HEK293 (cell line): ENCODE measurements around the gene KANSL1L.

Experiments
- CTCF ChIA-PET: fragments of 350-600 bp; formaldehyde crosslinking; extraction: SDS; loops from one replicate; lab custom pipeline; 2021; ENCODE audit warnings: antibody characterized with exemption; lab: Yijun Ruan, JAX
- POLR2A ChIA-PET: fragments of 300-600 bp; formaldehyde crosslinking; extraction: SDS; loops from one replicate; lab custom pipeline; 2020; ENCODE audit warnings: antibody characterized with exemption, inconsistent platforms; lab: Yijun Ruan, JAX
- H3K27ac ChIP-seq: fragments of 200-500 bp; sonication (Bioruptor generic); 2 replicates; pipeline ENCODE4 v1.5.1; 2014; ENCODE audit warnings: low read depth, low read length, control low read depth, inconsistent platforms; ENCODE audit errors: extremely low read depth
- H3K36me3 ChIP-seq, 2 experiments: fragments of 200-500 bp in 1 of 2; sonication (Bioruptor generic) in 1 of 2; 1 replicate in 1 of 2; 2 replicates in 1 of 2; pipeline ENCODE4 v1.5.1; 2014 to 2017; ENCODE audit warnings: inconsistent platforms in 2 of 2, low read length in 2 of 2; ENCODE audit not compliant: control insufficient read depth in 2 of 2, insufficient read depth in 1 of 2
- H3K4me1 ChIP-seq: fragments of 200-500 bp; sonication (Bioruptor generic); 2 replicates; pipeline ENCODE4 v1.5.1; 2014; ENCODE audit warnings: mild to moderate bottlenecking, low read length, inconsistent platforms; ENCODE audit not compliant: control insufficient read depth, insufficient read depth
- H3K4me3 ChIP-seq: 2 replicates; pipeline ENCODE4 v1.5.1; 2011; ENCODE audit warnings: low read depth, mild to moderate bottlenecking, control low read depth, low read length, moderate library complexity
- H3K9me3 ChIP-seq: fragments of 200-500 bp; sonication (Bioruptor generic); 2 replicates; pipeline ENCODE4 v1.5.1; 2014; ENCODE audit warnings: low read depth, low read length, inconsistent platforms; ENCODE audit not compliant: control insufficient read depth, insufficient read depth
- GFI1B ChIP-seq: fragments of 450-650 bp; formaldehyde crosslinking; IDR thresholded peaks from 2 replicates; pipeline ENCODE4 v1.5.1; 2016; ENCODE audit warnings: missing biosample characterization, missing genetic modification characterization
- GLIS2 ChIP-seq: fragments of 450-650 bp; formaldehyde crosslinking; IDR thresholded peaks from 2 replicates; pipeline ENCODE4 v1.5.1; 2016; ENCODE audit warnings: missing biosample characterization, missing genetic modification characterization
- ZBTB1 ChIP-seq: fragments of 450-650 bp; formaldehyde crosslinking; IDR thresholded peaks from 2 replicates; pipeline ENCODE4 v1.5.1; 2016; ENCODE audit warnings: missing biosample characterization, missing genetic modification characterization
- ZNF114 ChIP-seq: fragments of 450-650 bp; formaldehyde crosslinking; IDR thresholded peaks from 2 replicates; pipeline ENCODE4 v1.5.0; 2017; ENCODE audit warnings: missing biosample characterization, missing genetic modification characterization
- ZNF175 ChIP-seq: fragments of 450-650 bp; formaldehyde crosslinking; IDR thresholded peaks from 2 replicates; pipeline ENCODE4 v1.5.1; 2016; ENCODE audit warnings: missing biosample characterization, missing genetic modification characterization
- ZNF202 ChIP-seq: fragments of 450-650 bp; formaldehyde crosslinking; IDR thresholded peaks from 2 replicates; pipeline ENCODE4 v1.5.1; 2016; ENCODE audit warnings: missing biosample characterization, missing genetic modification characterization, borderline replicate concordance
- ZNF394 ChIP-seq: fragments of 450-650 bp; formaldehyde crosslinking; IDR thresholded peaks from 2 replicates; pipeline ENCODE4 v1.5.1; 2016; ENCODE audit warnings: missing biosample characterization, missing genetic modification characterization, mild to moderate bottlenecking, moderate library complexity, borderline replicate concordance
- ZNF423 ChIP-seq: fragments of 450-650 bp; formaldehyde crosslinking; IDR thresholded peaks from 2 replicates; pipeline ENCODE4 v1.5.1; 2016; ENCODE audit warnings: missing biosample characterization, missing genetic modification characterization
- ZNF473 ChIP-seq: fragments of 450-650 bp; formaldehyde crosslinking; IDR thresholded peaks from 2 replicates; pipeline ENCODE4 v1.5.1; 2017; ENCODE audit warnings: missing biosample characterization, missing genetic modification characterization
- ZNF558 ChIP-seq: fragments of 450-650 bp; formaldehyde crosslinking; IDR thresholded peaks from 2 replicates; pipeline ENCODE4 v1.5.1; 2016; ENCODE audit warnings: missing biosample characterization, missing genetic modification characterization
- ZNF561 ChIP-seq: fragments of 450-650 bp; IDR thresholded peaks from 2 replicates; pipeline ENCODE4 v1.5.1; 2018; ENCODE audit warnings: missing biosample characterization, missing genetic modification characterization, borderline replicate concordance
- ZNF658 ChIP-seq: fragments of 450-650 bp; formaldehyde crosslinking; IDR thresholded peaks from 2 replicates; pipeline ENCODE4; 2016; ENCODE audit warnings: missing biosample characterization, missing genetic modification characterization
- ZNF660 ChIP-seq: fragments of 450-650 bp; IDR thresholded peaks from 2 replicates; pipeline ENCODE4 v1.5.1; 2018; ENCODE audit warnings: missing biosample characterization, mild to moderate bottlenecking, missing genetic modification characterization
- ZNF701 ChIP-seq: fragments of 450-650 bp; formaldehyde crosslinking; IDR thresholded peaks from 2 replicates; pipeline ENCODE4 v1.5.1; 2016; ENCODE audit warnings: missing biosample characterization, missing genetic modification characterization
- ZNF707 ChIP-seq: fragments of 450-650 bp; formaldehyde crosslinking; IDR thresholded peaks from 2 replicates; pipeline ENCODE4 v1.5.1; 2016; ENCODE audit warnings: missing biosample characterization, missing genetic modification characterization
- ZNF777 ChIP-seq: fragments of 450-650 bp; formaldehyde crosslinking; IDR thresholded peaks from 2 replicates; pipeline ENCODE4 v1.5.1; 2017; ENCODE audit warnings: missing biosample characterization, missing genetic modification characterization, borderline replicate concordance
- ZNF791 ChIP-seq: fragments of 450-650 bp; formaldehyde crosslinking; IDR thresholded peaks from 2 replicates; pipeline ENCODE4 v1.5.1; 2016; ENCODE audit warnings: missing biosample characterization, missing genetic modification characterization
- TF ChIP-seq, protein P1 (sequence below): fragments of 450-650 bp; formaldehyde crosslinking; IDR thresholded peaks from 2 replicates; pipeline ENCODE4 v1.5.1; 2016; ENCODE audit warnings: missing biosample characterization, missing genetic modification characterization
- TF ChIP-seq, protein P2 (sequence below): fragments of 450-650 bp; formaldehyde crosslinking; IDR thresholded peaks from 2 replicates; pipeline ENCODE4 v1.5.1; 2016; ENCODE audit warnings: missing biosample characterization, missing genetic modification characterization, borderline replicate concordance
- TF ChIP-seq, protein P3 (sequence below): fragments of 450-650 bp; formaldehyde crosslinking; IDR thresholded peaks from 2 replicates; pipeline ENCODE4 v1.5.1; 2016; ENCODE audit warnings: missing biosample characterization, missing genetic modification characterization
- TF ChIP-seq, protein P4 (sequence below): fragments of 450-650 bp; formaldehyde crosslinking; IDR thresholded peaks from 2 replicates; pipeline ENCODE4 v1.5.1; 2016; ENCODE audit warnings: missing biosample characterization, missing genetic modification characterization

KANSL1L gene

DNA sequence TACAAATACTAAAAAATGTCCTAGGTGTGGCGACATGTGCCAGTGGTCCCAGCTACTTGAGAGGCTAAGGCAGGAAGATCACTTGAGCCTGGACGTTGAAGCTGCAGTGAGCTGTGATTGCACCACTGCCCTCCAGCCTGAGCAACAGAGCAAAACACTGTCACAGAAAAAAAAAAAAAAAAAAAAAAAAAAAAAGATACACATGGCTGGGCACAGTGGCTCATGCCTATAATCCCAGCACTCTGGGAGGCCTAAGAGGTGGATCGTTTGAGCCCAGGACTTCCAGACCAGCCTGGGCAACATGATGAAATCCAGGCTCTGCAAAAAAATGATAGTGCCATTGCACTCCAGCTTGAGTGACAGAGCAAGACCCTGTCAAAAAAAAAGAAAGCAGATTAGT lies 13.7 kb downstream of the KANSL1L start:
- ChIA-PET POLR2A (no interaction called here), CTCF (interaction anchor here (0.5 kb wide), 1 partner anchor 84 kb away, joined by 3 read pairs; no protein-coding TSS in a partner anchor)
- Histone ChIP-seq H3K4me1 (no peaks in the 10 kb centered on the region), H3K4me3 (no peak overlapping the region), H3K36me3 (peaks cover 0 to 13% of the 10 kb centered on the region in 2 experiments; a peak in 2 of 3 replicates), H3K9me3 (no peaks in the 10 kb centered on the region), H3K27ac (no peak overlapping the region)
- TF ChIP-seq GFI1B (tag by site-specific recombination) = no peak
- TF ChIP-seq, protein P1, sequence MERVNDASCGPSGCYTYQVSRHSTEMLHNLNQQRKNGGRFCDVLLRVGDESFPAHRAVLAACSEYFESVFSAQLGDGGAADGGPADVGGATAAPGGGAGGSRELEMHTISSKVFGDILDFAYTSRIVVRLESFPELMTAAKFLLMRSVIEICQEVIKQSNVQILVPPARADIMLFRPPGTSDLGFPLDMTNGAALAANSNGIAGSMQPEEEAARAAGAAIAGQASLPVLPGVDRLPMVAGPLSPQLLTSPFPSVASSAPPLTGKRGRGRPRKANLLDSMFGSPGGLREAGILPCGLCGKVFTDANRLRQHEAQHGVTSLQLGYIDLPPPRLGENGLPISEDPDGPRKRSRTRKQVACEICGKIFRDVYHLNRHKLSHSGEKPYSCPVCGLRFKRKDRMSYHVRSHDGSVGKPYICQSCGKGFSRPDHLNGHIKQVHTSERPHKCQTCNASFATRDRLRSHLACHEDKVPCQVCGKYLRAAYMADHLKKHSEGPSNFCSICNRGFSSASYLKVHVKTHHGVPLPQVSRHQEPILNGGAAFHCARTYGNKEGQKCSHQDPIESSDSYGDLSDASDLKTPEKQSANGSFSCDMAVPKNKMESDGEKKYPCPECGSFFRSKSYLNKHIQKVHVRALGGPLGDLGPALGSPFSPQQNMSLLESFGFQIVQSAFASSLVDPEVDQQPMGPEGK (tag by site-specific recombination) = no peak
- TF ChIP-seq, protein P2, sequence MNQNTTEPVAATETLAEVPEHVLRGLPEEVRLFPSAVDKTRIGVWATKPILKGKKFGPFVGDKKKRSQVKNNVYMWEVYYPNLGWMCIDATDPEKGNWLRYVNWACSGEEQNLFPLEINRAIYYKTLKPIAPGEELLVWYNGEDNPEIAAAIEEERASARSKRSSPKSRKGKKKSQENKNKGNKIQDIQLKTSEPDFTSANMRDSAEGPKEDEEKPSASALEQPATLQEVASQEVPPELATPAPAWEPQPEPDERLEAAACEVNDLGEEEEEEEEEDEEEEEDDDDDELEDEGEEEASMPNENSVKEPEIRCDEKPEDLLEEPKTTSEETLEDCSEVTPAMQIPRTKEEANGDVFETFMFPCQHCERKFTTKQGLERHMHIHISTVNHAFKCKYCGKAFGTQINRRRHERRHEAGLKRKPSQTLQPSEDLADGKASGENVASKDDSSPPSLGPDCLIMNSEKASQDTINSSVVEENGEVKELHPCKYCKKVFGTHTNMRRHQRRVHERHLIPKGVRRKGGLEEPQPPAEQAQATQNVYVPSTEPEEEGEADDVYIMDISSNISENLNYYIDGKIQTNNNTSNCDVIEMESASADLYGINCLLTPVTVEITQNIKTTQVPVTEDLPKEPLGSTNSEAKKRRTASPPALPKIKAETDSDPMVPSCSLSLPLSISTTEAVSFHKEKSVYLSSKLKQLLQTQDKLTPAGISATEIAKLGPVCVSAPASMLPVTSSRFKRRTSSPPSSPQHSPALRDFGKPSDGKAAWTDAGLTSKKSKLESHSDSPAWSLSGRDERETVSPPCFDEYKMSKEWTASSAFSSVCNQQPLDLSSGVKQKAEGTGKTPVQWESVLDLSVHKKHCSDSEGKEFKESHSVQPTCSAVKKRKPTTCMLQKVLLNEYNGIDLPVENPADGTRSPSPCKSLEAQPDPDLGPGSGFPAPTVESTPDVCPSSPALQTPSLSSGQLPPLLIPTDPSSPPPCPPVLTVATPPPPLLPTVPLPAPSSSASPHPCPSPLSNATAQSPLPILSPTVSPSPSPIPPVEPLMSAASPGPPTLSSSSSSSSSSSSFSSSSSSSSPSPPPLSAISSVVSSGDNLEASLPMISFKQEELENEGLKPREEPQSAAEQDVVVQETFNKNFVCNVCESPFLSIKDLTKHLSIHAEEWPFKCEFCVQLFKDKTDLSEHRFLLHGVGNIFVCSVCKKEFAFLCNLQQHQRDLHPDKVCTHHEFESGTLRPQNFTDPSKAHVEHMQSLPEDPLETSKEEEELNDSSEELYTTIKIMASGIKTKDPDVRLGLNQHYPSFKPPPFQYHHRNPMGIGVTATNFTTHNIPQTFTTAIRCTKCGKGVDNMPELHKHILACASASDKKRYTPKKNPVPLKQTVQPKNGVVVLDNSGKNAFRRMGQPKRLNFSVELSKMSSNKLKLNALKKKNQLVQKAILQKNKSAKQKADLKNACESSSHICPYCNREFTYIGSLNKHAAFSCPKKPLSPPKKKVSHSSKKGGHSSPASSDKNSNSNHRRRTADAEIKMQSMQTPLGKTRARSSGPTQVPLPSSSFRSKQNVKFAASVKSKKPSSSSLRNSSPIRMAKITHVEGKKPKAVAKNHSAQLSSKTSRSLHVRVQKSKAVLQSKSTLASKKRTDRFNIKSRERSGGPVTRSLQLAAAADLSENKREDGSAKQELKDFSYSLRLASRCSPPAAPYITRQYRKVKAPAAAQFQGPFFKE = no peak

DNA sequence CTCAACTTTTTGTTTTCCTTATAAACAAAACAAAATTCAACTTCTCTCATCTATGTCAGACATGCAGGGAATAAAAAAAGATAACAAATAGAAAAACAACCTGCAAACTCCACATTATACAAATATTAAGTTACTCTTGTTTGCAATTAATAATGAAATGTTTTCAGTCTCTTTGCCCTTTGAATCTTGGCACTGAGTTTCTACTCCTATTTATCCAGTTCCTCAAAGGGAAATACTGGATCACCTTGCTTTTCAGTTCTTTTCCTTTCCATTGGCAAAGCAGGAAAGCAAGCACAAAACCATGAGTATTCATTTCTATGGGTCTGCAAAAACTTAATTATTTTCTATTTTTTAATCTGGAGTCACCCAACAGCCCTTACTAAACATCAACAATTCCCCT lies 23.6 kb downstream of the KANSL1L start:
- H3K36me3 ChIP-seq = peaks cover 18 to 24% of the 10 kb centered on the region in 2 experiments
- H3K4me3 ChIP-seq = no peak overlapping the region
- no peak for TF ChIP-seq ZNF658 (tag by site-specific recombination)
- no peak for TF ChIP-seq ZNF175
- no peak for TF ChIP-seq ZNF777 (tag by site-specific recombination)
- TF ChIP-seq, protein P3, sequence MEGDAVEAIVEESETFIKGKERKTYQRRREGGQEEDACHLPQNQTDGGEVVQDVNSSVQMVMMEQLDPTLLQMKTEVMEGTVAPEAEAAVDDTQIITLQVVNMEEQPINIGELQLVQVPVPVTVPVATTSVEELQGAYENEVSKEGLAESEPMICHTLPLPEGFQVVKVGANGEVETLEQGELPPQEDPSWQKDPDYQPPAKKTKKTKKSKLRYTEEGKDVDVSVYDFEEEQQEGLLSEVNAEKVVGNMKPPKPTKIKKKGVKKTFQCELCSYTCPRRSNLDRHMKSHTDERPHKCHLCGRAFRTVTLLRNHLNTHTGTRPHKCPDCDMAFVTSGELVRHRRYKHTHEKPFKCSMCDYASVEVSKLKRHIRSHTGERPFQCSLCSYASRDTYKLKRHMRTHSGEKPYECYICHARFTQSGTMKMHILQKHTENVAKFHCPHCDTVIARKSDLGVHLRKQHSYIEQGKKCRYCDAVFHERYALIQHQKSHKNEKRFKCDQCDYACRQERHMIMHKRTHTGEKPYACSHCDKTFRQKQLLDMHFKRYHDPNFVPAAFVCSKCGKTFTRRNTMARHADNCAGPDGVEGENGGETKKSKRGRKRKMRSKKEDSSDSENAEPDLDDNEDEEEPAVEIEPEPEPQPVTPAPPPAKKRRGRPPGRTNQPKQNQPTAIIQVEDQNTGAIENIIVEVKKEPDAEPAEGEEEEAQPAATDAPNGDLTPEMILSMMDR (tag by site-specific recombination) = no peak
- TF ChIP-seq ZNF423 (tag by site-specific recombination) = no peak
- no peak for TF ChIP-seq ZNF558 (tag by site-specific recombination)
- no peak for TF ChIP-seq ZNF707 (tag by site-specific recombination)
- TF ChIP-seq ZNF394 (tag by site-specific recombination) = no peak
- no peak for TF ChIP-seq GLIS2 (tag by site-specific recombination)
- no peak for TF ChIP-seq ZNF114 (tag by site-specific recombination)
- TF ChIP-seq ZNF701 (tag by site-specific recombination) = no peak
- no peak for TF ChIP-seq ZNF473 (tag by site-specific recombination)
- TF ChIP-seq, protein P4, sequence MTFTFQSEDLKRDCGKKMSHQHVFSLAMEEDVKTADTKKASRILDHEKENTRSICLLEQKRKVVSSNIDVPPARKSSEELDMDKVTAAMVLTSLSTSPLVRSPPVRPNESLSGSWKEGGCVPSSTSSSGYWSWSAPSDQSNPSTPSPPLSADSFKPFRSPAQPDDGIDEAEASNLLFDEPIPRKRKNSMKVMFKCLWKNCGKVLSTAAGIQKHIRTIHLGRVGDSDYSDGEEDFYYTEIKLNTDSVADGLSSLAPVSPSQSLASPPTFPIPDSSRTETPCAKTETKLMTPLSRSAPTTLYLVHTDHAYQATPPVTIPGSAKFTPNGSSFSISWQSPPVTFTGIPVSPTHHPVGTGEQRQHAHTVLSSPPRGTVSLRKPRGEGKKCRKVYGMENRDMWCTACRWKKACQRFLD (tag by site-specific recombination) = no peak
- TF ChIP-seq ZBTB1 = no peak
- TF ChIP-seq ZNF660 (tag by site-specific recombination) = no peak
- no peak for TF ChIP-seq ZNF202 (tag by site-specific recombination)
- no peak for TF ChIP-seq ZNF791
- no peak for TF ChIP-seq ZNF561
- ChIA-PET POLR2A (no interaction called here), CTCF (no interaction called here)
- no peaks in the 10 kb centered on the region for H3K4me1 ChIP-seq
- H3K27ac ChIP-seq = no peak overlapping the region
- no peaks in the 10 kb centered on the region for H3K9me3 ChIP-seq
